GM10248 (cell line): Measurements from ENCODE around the gene JUN.
A peak's percentile ranks its signal among the peaks of the same experiment; 100 is the strongest.

Experiments used
- CTCF ChIA-PET: fragments of 300-600 bp; sonication (Branson Sonifier 250); formaldehyde crosslinking; extraction: SDS; loops from one replicate; lab custom pipeline; 2021; ENCODE audit warnings: antibody characterized with exemption; lab: Yijun Ruan, JAX
- POLR2A ChIA-PET: fragments of 350-650 bp; sonication (Branson Sonifier 250); formaldehyde crosslinking; extraction: SDS; loops from one replicate; lab custom pipeline; 2020; ENCODE audit warnings: antibody characterized with exemption; lab: Yijun Ruan, JAX
- DNase-seq: peaks from one replicate; pipeline ENCODE4 v3.0.0; 2012; ENCODE audit errors: extremely low spot score
- TF ChIP-seq, protein P1 (sequence below): IDR thresholded peaks from 2 replicates; pipeline ENCODE4 v1.5.1; 2012; ENCODE audit warnings: mild to moderate bottlenecking, low read depth; ENCODE audit errors: extremely low read depth, missing control alignments, control extremely low read depth

JUN gene

GRCh38 chr1:58739856-58740466 is 43.9 kb downstream of the JUN start:
- peak; percentile 70 for DNase-seq
- CTCF ChIA-PET, result interaction anchor here (0.8 to 4.3 kb wide), 19 partner anchors 13 to 1208 kb away, joined by 3 to 31 read pairs (median 4); no protein-coding TSS in a partner anchor
- POLR2A ChIA-PET, result no interaction called here
- TF ChIP-seq, protein P1, sequence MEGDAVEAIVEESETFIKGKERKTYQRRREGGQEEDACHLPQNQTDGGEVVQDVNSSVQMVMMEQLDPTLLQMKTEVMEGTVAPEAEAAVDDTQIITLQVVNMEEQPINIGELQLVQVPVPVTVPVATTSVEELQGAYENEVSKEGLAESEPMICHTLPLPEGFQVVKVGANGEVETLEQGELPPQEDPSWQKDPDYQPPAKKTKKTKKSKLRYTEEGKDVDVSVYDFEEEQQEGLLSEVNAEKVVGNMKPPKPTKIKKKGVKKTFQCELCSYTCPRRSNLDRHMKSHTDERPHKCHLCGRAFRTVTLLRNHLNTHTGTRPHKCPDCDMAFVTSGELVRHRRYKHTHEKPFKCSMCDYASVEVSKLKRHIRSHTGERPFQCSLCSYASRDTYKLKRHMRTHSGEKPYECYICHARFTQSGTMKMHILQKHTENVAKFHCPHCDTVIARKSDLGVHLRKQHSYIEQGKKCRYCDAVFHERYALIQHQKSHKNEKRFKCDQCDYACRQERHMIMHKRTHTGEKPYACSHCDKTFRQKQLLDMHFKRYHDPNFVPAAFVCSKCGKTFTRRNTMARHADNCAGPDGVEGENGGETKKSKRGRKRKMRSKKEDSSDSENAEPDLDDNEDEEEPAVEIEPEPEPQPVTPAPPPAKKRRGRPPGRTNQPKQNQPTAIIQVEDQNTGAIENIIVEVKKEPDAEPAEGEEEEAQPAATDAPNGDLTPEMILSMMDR, result peak; percentile 56

GRCh38 chr1:58738876-58739275 is 45.0 kb downstream of the JUN start:
- DNase-seq, result no peak
- CTCF ChIA-PET, result interaction anchor here (0.8 to 4.3 kb wide), 17 partner anchors 12 to 1209 kb away, joined by 3 to 31 read pairs (median 4); no protein-coding TSS in a partner anchor
- POLR2A ChIA-PET, result no interaction called here
- TF ChIP-seq, protein P1, result no peak

DNA sequence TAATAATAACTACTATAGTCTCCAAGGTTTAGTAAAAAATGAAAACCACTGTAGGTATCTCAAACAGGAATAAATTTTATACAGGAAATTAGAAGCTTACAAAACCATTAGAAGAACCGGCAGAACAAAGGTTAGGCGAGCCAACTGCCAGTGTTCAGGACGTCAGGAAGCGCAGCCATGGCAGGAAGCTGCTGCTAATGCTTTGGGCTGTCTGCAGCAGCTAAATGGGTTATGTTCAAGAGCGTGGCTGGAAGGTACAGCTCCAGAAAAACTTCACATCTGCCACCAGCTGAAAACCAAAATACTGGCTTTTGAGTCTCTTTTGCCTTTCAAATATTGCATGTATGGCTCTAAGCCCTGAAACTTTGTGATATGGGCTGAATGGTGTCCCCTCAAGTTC is 48.3 kb downstream of the JUN start:
- TF ChIP-seq, protein P1, result no peak
- POLR2A ChIA-PET, result no interaction called here
- no peak for DNase-seq
- CTCF ChIA-PET, result no interaction called here

- POLR2A ChIA-PET, result no interaction called here
- CTCF ChIA-PET, result no interaction called here
- no peak for DNase-seq
- TF ChIP-seq, protein P1, result no peak
These were observed 49.2 kb downstream of the JUN start for GRCh38 chr1:58734630-58735029.

GRCh38 chr1:58732087-58732775 is 51.6 kb downstream of the JUN start:
- TF ChIP-seq, protein P1, result no peak
- no peak for DNase-seq
- POLR2A ChIA-PET, result no interaction called here
- CTCF ChIA-PET, result interaction anchor here (0.7 to 1.9 kb wide), 3 partner anchors 25 to 967 kb away, joined by 3 to 6 read pairs (median 3); no protein-coding TSS in a partner anchor
